K562 (cell line): Measurements from ENCODE around the gene MAZ. TPM values are rescaled to one million over a fixed set of nuclear protein-coding genes. Genes with fewer than 3 reads are reported as not detected.
A peak's percentile ranks its signal among the peaks of the same experiment; 100 is the strongest.

Source experiments
- CBX2 ChIP-seq: fragments of 200-600 bp; sonication (generic); IDR thresholded peaks from one replicate; pipeline ENCODE4 v1.6.1; 2012; ENCODE audit warnings: mild to moderate bottlenecking, low read length, inconsistent platforms; ENCODE audit not compliant: insufficient read depth, poor library complexity, severe bottlenecking
- CCAR2 ChIP-seq: fragments of 200-400 bp; formaldehyde crosslinking; IDR thresholded peaks from 2 replicates; pipeline ENCODE4 v1.6.1; 2017; ENCODE audit warnings: mild to moderate bottlenecking, low read depth, low read length
- ELF2 ChIP-seq: fragments of 250-450 bp; sonication (Bioruptor Pico); IDR thresholded peaks from 2 replicates; pipeline ENCODE4 v1.5.0; 2021; ENCODE audit warnings: mild to moderate bottlenecking
- HDAC3 ChIP-seq: fragments of 450-650 bp; IDR thresholded peaks from 2 replicates; pipeline ENCODE4 v1.6.1; 2018; ENCODE audit warnings: borderline replicate concordance, mild to moderate bottlenecking, moderate library complexity; ENCODE audit not compliant: partially characterized antibody
- HMG20B ChIP-seq: fragments of 250-450 bp; sonication (Bioruptor Pico); IDR thresholded peaks from 2 replicates; pipeline ENCODE4 v1.5.0; 2021; ENCODE audit warnings: mild to moderate bottlenecking
- L3MBTL2 ChIP-seq: fragments of 450-650 bp; IDR thresholded peaks from 2 replicates; pipeline ENCODE4 v1.6.1; 2016; ENCODE audit warnings: mild to moderate bottlenecking, moderate library complexity
- NR3C1 ChIP-seq: sonication (generic); formaldehyde crosslinking; IDR thresholded peaks from 2 replicates; pipeline ENCODE4 v1.8.1; 2022; ENCODE audit warnings: missing genetic modification reagents
- PHF21A ChIP-seq: fragments of 450-650 bp; IDR thresholded peaks from 2 replicates; pipeline ENCODE4 v1.6.1; 2017; ENCODE audit warnings: low read depth, borderline replicate concordance
- RBFOX2 ChIP-seq: fragments of 200-400 bp; formaldehyde crosslinking; IDR thresholded peaks from 2 replicates; pipeline ENCODE4 v1.6.1; 2017; ENCODE audit warnings: low read depth, mild to moderate bottlenecking, low read length, moderate library complexity
- RHOXF2B ChIP-seq: fragments of 250-450 bp; sonication (Bioruptor Pico); conservative IDR thresholded peaks from 2 replicates; pipeline ENCODE4 v1.5.1; 2021
- SMAD4 ChIP-seq: fragments of 250-450 bp; sonication (Bioruptor Pico); conservative IDR thresholded peaks from 2 replicates; pipeline ENCODE4 v1.8.0; 2021; ENCODE audit warnings: inconsistent platforms, mild to moderate bottlenecking, moderate library complexity
- SRSF1 ChIP-seq: fragments of 200-400 bp; formaldehyde crosslinking; IDR thresholded peaks from 2 replicates; pipeline ENCODE4 v1.6.1; 2017; ENCODE audit warnings: mild to moderate bottlenecking, low read depth, low read length, moderate library complexity
- TAL1 ChIP-seq: fragments of 450-650 bp; IDR thresholded peaks from 2 replicates; pipeline ENCODE4 v1.6.1; 2016; ENCODE audit warnings: mild to moderate bottlenecking
- TEAD2 ChIP-seq: fragments of 450-650 bp; IDR thresholded peaks from 2 replicates; pipeline ENCODE4 v1.6.1; 2016; ENCODE audit warnings: missing genetic modification characterization, control low read depth, missing compliant biosample characterization
- ZNF124 ChIP-seq: sonication (generic); formaldehyde crosslinking; IDR thresholded peaks from 2 replicates; pipeline ENCODE4 v1.8.1; 2022; ENCODE audit warnings: missing genetic modification reagents
- ZNF274 ChIP-seq: IDR thresholded peaks from 2 replicates; pipeline ENCODE4 v1.6.1; 2011; ENCODE audit warnings: low read depth, mild to moderate bottlenecking, low read length, moderate library complexity, borderline replicate concordance
- ZNF407 ChIP-seq: fragments of 450-650 bp; IDR thresholded peaks from 2 replicates; pipeline ENCODE4 v1.6.1; 2016; ENCODE audit warnings: low read depth
- ZNF507 ChIP-seq: conservative IDR thresholded peaks from 2 replicates; pipeline ENCODE4 v1.6.1; 2017; ENCODE audit warnings: missing genetic modification characterization, missing compliant biosample characterization
- polyA plus RNA-seq, 8 experiments: library from polyadenylated mRNA; depleted of rRNA in 4 of 8; stranded (reverse) in 5 of 8; unstranded in 3 of 8; fragments of >200 nt; fragmentation: Nextera tagmentation in 2 of 8; fragmentation: Illumina TruSeq in 1 of 8; extraction: Ambion mirVana in 2 of 8; extraction: Trizol in 1 of 8; gene quantifications; 2 replicates each; pipeline versions ENCODE4 v1.2.1 to v1.2.3, GENCODE V29; 2011 to 2014; ENCODE audit warnings: inconsistent platforms in 1 of 8, missing spikeins in 1 of 8
- total RNA-seq, 7 experiments: library from RNA; depleted of rRNA in 6 of 7; stranded (reverse); fragments of >200 nt in 6 of 7; fragmentation: Illumina TruSeq in 2 of 7; extraction: Trizol in 2 of 7; gene quantifications; 2 replicates each; pipeline versions ENCODE4 v1.2.1 to v1.2.3, GENCODE V29; 2011 to 2021; ENCODE audit warnings: low replicate concordance in 1 of 7
- TF ChIP-seq, protein P1 (sequence below): fragments of 250-450 bp; sonication (Bioruptor Pico); IDR thresholded peaks from 2 replicates; pipeline ENCODE4 v1.5.0; 2020; ENCODE audit warnings: mild to moderate bottlenecking, borderline replicate concordance

The MAZ gene
- total and polyA plus RNA-seq, 9 of the 15 experiments (the other 6 are each of a cell fraction or from before 2014, with no cell fraction given), result 45.4 to 532 (median 250) TPM

- TF ChIP-seq CCAR2 (no peak), L3MBTL2 (peak; percentile 86), TEAD2 (tag) (no peak), PHF21A (0 out of 2 replicates have a peak, but pooled peaks have one; percentile 34), RBFOX2 (peak; percentile 96), TAL1 (no peak), NR3C1 (CRISPR knock-in tag) (0 out of 2 replicates have a peak, but pooled peaks have one; percentile 71), HMG20B (no peak), HDAC3 (peak; percentile 76), ZNF124 (CRISPR knock-in tag) (no peak), ZNF407 (peak; percentile 97), ZNF507 (tag) (no peak), ELF2 (CRISPR knock-in tag) (no peak), CBX2 (no peak), ZNF274 (no peak), SMAD4 (CRISPR knock-in tag) (peak; percentile 87), SRSF1 (no peak), RHOXF2B (CRISPR knock-in tag) (0 out of 2 replicates have a peak, but pooled peaks have one; percentile 11)
- TF ChIP-seq, protein P1, sequence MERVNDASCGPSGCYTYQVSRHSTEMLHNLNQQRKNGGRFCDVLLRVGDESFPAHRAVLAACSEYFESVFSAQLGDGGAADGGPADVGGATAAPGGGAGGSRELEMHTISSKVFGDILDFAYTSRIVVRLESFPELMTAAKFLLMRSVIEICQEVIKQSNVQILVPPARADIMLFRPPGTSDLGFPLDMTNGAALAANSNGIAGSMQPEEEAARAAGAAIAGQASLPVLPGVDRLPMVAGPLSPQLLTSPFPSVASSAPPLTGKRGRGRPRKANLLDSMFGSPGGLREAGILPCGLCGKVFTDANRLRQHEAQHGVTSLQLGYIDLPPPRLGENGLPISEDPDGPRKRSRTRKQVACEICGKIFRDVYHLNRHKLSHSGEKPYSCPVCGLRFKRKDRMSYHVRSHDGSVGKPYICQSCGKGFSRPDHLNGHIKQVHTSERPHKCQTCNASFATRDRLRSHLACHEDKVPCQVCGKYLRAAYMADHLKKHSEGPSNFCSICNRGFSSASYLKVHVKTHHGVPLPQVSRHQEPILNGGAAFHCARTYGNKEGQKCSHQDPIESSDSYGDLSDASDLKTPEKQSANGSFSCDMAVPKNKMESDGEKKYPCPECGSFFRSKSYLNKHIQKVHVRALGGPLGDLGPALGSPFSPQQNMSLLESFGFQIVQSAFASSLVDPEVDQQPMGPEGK (CRISPR knock-in tag), result no peak
These were observed 864 bp upstream of the MAZ start (continued) for GRCh38 chr16:29805232-29806098.
